HepG2 (cell line): ENCODE measurements around the gene SMIM43. TPM values are rescaled to one million over a fixed set of nuclear protein-coding genes. Genes with fewer than 3 reads are reported as not detected.

Experiments
- ARNT2 ChIP-seq: sonication (generic); formaldehyde crosslinking; IDR thresholded peaks from 2 replicates; pipeline ENCODE4 v1.8.0; 2022; ENCODE audit warnings: mild to moderate bottlenecking, low read depth, missing genetic modification reagents, moderate library complexity
- ARNTL ChIP-seq: sonication (generic); formaldehyde crosslinking; IDR thresholded peaks from 2 replicates; pipeline ENCODE4 v1.4.0; 2020; ENCODE audit warnings: mild to moderate bottlenecking, missing genetic modification reagents
- ATF6 ChIP-seq: sonication (generic); formaldehyde crosslinking; conservative IDR thresholded peaks from 2 replicates; pipeline ENCODE4 v1.4.0; 2020; ENCODE audit warnings: missing genetic modification reagents
- CBFB ChIP-seq: sonication (generic); formaldehyde crosslinking; IDR thresholded peaks from 2 replicates; pipeline ENCODE4 v1.4.0; 2020; ENCODE audit warnings: missing genetic modification reagents
- CERS6 ChIP-seq: sonication (generic); formaldehyde crosslinking; IDR thresholded peaks from 2 replicates; pipeline ENCODE4 v1.5.0; 2020; ENCODE audit warnings: missing genetic modification reagents
- CHCHD3 ChIP-seq: sonication (generic); formaldehyde crosslinking; IDR thresholded peaks from 2 replicates; pipeline ENCODE4 v1.8.0; 2022; ENCODE audit warnings: mild to moderate bottlenecking, missing genetic modification reagents, moderate library complexity
- ESRRA ChIP-seq: sonication (generic); formaldehyde crosslinking; IDR thresholded peaks from 2 replicates; pipeline ENCODE4 v1.5.1; 2020; ENCODE audit warnings: mild to moderate bottlenecking, low read depth, missing genetic modification reagents
- GZF1 ChIP-seq: sonication (generic); formaldehyde crosslinking; IDR thresholded peaks from 2 replicates; pipeline ENCODE4 v1.5.1; 2020; ENCODE audit warnings: mild to moderate bottlenecking, missing genetic modification reagents
- HIVEP1 ChIP-seq: sonication (generic); formaldehyde crosslinking; IDR thresholded peaks from 2 replicates; pipeline ENCODE4 v1.4.0; 2020; ENCODE audit warnings: mild to moderate bottlenecking, missing genetic modification reagents
- JUNB ChIP-seq: sonication (generic); formaldehyde crosslinking; IDR thresholded peaks from 2 replicates; pipeline ENCODE4 v1.8.0; 2022; ENCODE audit warnings: missing genetic modification reagents, mild to moderate bottlenecking, borderline replicate concordance
- PRDM10 ChIP-seq: sonication (generic); formaldehyde crosslinking; IDR thresholded peaks from 2 replicates; pipeline ENCODE4 v1.4.0; 2020; ENCODE audit warnings: low read depth, missing genetic modification reagents
- SMAD1 ChIP-seq: sonication (generic); formaldehyde crosslinking; IDR thresholded peaks from 2 replicates; pipeline ENCODE4 v1.4.0; 2020; ENCODE audit warnings: missing genetic modification reagents, low read depth, mild to moderate bottlenecking, borderline replicate concordance
- TMF1 ChIP-seq: sonication (generic); formaldehyde crosslinking; IDR thresholded peaks from 2 replicates; pipeline ENCODE4 v1.8.1; 2022; ENCODE audit warnings: low read depth, missing genetic modification reagents
- ZFP91 ChIP-seq: sonication (generic); formaldehyde crosslinking; IDR thresholded peaks from 2 replicates; pipeline ENCODE4 v1.9.0; 2022; ENCODE audit warnings: missing genetic modification reagents, mild to moderate bottlenecking, borderline replicate concordance
- ZNF143 ChIP-seq: sonication (generic); formaldehyde crosslinking; IDR thresholded peaks from 2 replicates; pipeline ENCODE4 v1.4.0; 2020; ENCODE audit warnings: missing genetic modification reagents
- ZNF280B ChIP-seq: sonication (generic); formaldehyde crosslinking; IDR thresholded peaks from 2 replicates; pipeline ENCODE4 v1.5.0; 2020; ENCODE audit warnings: missing genetic modification reagents, mild to moderate bottlenecking, borderline replicate concordance
- ZNF564 ChIP-seq: sonication (generic); formaldehyde crosslinking; IDR thresholded peaks from 2 replicates; pipeline ENCODE4 v1.8.1; 2023; ENCODE audit warnings: mild to moderate bottlenecking, missing genetic modification reagents
- ZNF567 ChIP-seq: sonication (generic); formaldehyde crosslinking; IDR thresholded peaks from 2 replicates; pipeline ENCODE4 v1.8.1; 2023; ENCODE audit warnings: mild to moderate bottlenecking, missing genetic modification reagents, borderline replicate concordance
- polyA plus RNA-seq, 8 experiments: library from polyadenylated mRNA; depleted of rRNA in 3 of 8; stranded (reverse) in 7 of 8; unstranded in 1 of 8; fragments of >200 nt; fragmentation: Illumina TruSeq in 4 of 8; extraction: Trizol in 4 of 8; gene quantifications; 2 replicates each; pipeline versions ENCODE4 v1.2.1 to v1.2.3, GENCODE V29; 2011 to 2016; ENCODE audit warnings: low read depth in 4 of 8, missing spikeins in 1 of 8, mixed read lengths in 1 of 8; ENCODE audit not compliant: insufficient read depth in 1 of 8
- total RNA-seq, 5 experiments: library from RNA; depleted of rRNA; stranded (reverse); fragments of >200 nt; fragmentation: Illumina TruSeq; extraction: Trizol; gene quantifications; 2 replicates each; pipeline ENCODE4 v1.2.3, GENCODE V29; 2016; ENCODE audit warnings: low read depth in 1 of 5

The SMIM43 gene
- total and polyA plus RNA-seq, 2 of the 13 experiments (the other 11 are each of a cell fraction or from before 2014, with no cell fraction given), result not detected

GRCh38 chr4:121800961-121801714, 36.2 kb upstream of the SMIM43 start, which contains the start of gene EXOSC9 (continued):
- TF ChIP-seq CERS6 (no peak), PRDM10 (CRISPR knock-in tag) (peak; percentile 26; the same call in 1 of the 2 replicates), ARNTL (CRISPR knock-in tag) (peak; percentile 54; the same call in 1 of the 2 replicates), CBFB (CRISPR knock-in tag) (0 out of 2 replicates have a peak, but pooled peaks have one; percentile 65), CHCHD3 (CRISPR knock-in tag) (no peak), JUNB (CRISPR knock-in tag) (no peak; the same call in 1 of the 2 replicates), ZNF567 (no peak), HIVEP1 (CRISPR knock-in tag) (no peak), SMAD1 (CRISPR knock-in tag) (0 out of 2 replicates have a peak, but pooled peaks have one; percentile 58), ATF6 (CRISPR knock-in tag) (0 out of 2 replicates have a peak, but pooled peaks have one; percentile 38), ESRRA (CRISPR knock-in tag) (no peak), TMF1 (CRISPR knock-in tag) (no peak; the same call in 1 of the 2 replicates), ARNT2 (CRISPR knock-in tag) (peak; percentile 35; the same call in 1 of the 2 replicates), ZNF280B (no peak), ZFP91 (peak; percentile 76), GZF1 (CRISPR knock-in tag) (0 out of 2 replicates have a peak, but pooled peaks have one; percentile 55), ZNF143 (CRISPR knock-in tag) (peak; percentile 78), ZNF564 (no peak)
